ENCODE data around the gene E2F3. TPM values are rescaled to one million over a fixed set of nuclear protein-coding genes. Genes with fewer than 3 reads are reported as not detected.

E2F3 gene
- total RNA-seq, 4 donors from 2014 or later, result 3.5 to 5.1 (median 4.0) TPM

GRCh38 chr6:20370393-20370792 lies 31.3 kb upstream of the E2F3 start:
- Histone ChIP-seq H3K27ac (no peak overlapping the region), H3K27me3 (no peaks in the 10 kb centered on the region), H3K4me1 (no peaks in the 10 kb centered on the region), H3K36me3 (no peaks in the 10 kb centered on the region), H3K9me3 (no peaks in the 10 kb centered on the region), H3K4me3 (no peak overlapping the region)
- DNase-seq (ENCODE audit: low spot score in 2 of 2), result no peak
- TF ChIP-seq EP300 (IDR thresholded peaks at IDR 0.05), result no peak
- TF ChIP-seq CTCF (IDR thresholded peaks at IDR 0.05), result no peak
- TF ChIP-seq POLR2A (IDR thresholded peaks at IDR 0.05), result no peak
- WGBS, 2 donors, result 90 to 93% methylated on average over 2 of the region's 2 CpGs

DNA sequence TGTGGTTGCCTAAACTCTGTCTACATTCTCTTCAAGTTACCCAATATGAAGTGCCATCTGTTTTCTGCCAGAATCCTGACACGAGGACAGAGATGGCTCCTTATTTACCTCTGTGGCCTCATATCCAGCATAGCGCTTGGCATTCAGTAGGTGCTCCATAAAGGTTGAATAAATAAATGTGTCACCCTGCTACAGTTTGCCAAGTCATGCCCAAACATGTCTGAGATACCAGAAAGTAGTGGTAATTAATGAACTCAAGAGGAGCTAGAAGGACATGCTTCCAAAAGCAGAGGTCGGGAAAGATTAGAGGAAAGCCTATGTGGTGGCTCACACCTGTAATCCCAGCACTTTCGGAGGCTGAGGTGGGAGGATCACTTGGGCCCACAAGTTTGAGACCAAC lies 30.9 kb upstream of the E2F3 start:
- TF ChIP-seq POLR2A (IDR thresholded peaks at IDR 0.05) (no peak), CTCF (IDR thresholded peaks at IDR 0.05) (no peak), EP300 (IDR thresholded peaks at IDR 0.05) (no peak)
- no peak for DNase-seq (ENCODE audit: low spot score in 2 of 2)
- WGBS, 2 donors, result 94 to 95% methylated on average over 4 of the region's 4 CpGs
- Histone ChIP-seq H3K36me3 (no peaks in the 10 kb centered on the region), H3K27me3 (no peaks in the 10 kb centered on the region), H3K4me3 (no peak overlapping the region), H3K27ac (no peak overlapping the region), H3K4me1 (no peaks in the 10 kb centered on the region), H3K9me3 (no peaks in the 10 kb centered on the region)

- Histone ChIP-seq H3K36me3 (no peaks in the 10 kb centered on the region), H3K4me1 (peaks cover 0 to 8% (median 0%) of the 10 kb centered on the region in 4 donors), H3K4me3 (no peak overlapping the region), H3K9me3 (no peaks in the 10 kb centered on the region), H3K27me3 (no peaks in the 10 kb centered on the region), H3K27ac (no peak overlapping the region)
- DNase-seq (ENCODE audit: low spot score in 2 of 2), result no peak
- WGBS, 2 donors, result 81 to 82% methylated on average over 3 of the region's 3 CpGs
- TF ChIP-seq CTCF (IDR thresholded peaks at IDR 0.05), result no peak
- TF ChIP-seq POLR2A (IDR thresholded peaks at IDR 0.05), result no peak
- no peak for TF ChIP-seq EP300 (IDR thresholded peaks at IDR 0.05)
These were observed 26.2 kb upstream of the E2F3 start for GRCh38 chr6:20375436-20375835.

DNA sequence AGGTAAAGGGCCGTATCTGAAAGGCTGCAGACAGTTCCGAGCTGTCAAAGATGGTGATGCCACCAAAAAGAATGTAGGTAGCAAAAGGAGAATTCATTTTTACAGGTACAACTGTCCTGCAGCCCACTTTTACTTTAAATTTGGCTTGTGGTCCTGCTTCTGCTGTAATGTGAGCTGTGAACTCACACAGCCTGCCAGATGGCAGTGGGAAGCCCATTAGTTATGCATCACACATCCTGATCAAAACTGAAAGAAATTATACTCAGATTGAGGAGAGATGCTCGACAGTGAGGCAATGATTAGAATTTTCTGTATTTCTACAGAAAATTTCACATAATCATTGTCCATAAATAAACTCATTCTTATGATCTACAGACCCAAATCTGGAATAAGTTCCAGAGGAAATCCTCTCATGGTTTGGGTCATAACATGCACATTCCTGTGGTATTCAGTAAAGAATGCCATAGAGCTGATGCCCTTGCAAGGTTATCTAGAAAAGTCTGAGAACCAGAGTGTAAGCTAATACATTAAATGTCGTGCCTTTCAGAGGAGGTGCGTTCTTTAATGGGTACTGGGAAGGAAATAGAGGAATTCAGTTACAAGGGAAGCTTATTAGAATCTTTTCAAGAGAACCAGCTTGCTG lies 23.9 kb upstream of the E2F3 start:
- WGBS, 2 donors, result 38 to 39% methylated on average over 5 of the region's 5 CpGs
- DNase-seq (ENCODE audit: low spot score in 2 of 2), result no peak
- TF ChIP-seq CTCF (IDR thresholded peaks at IDR 0.05), result no peak
- TF ChIP-seq POLR2A (IDR thresholded peaks at IDR 0.05), result no peak
- no peak for TF ChIP-seq EP300 (IDR thresholded peaks at IDR 0.05)
- no peak overlapping the region for H3K4me3 ChIP-seq
- no peaks in the 10 kb centered on the region for H3K36me3 ChIP-seq
- H3K9me3 ChIP-seq, result no peaks in the 10 kb centered on the region
- H3K27me3 ChIP-seq, result no peaks in the 10 kb centered on the region
- peaks cover 0 to 8% (median 0%) of the 10 kb centered on the region in 4 donors for H3K4me1 ChIP-seq
- H3K27ac ChIP-seq, result no peak overlapping the region

DNA sequence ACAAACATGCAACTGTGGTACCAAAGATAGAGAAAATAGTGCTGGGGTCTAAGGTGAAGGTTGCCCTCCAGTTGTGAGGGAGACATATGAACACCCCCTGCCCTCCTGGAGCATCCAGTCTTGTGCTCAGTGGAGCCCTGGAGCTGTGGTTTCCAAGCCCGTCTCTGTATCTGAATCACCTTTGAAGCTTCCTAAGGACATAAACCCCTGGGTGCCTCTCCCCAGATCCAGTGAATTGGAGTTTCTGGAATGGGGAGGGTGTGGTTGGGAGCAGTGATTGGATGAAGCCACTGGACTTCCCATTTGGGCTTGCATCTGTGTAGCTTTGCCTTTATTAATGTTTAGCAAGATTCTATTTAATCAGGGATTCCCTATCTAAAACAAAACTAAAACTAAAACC lies 22.4 kb upstream of the E2F3 start:
- Histone ChIP-seq H3K9me3 (no peaks in the 10 kb centered on the region), H3K27me3 (no peaks in the 10 kb centered on the region), H3K4me3 (no peak overlapping the region), H3K4me1 (peaks cover 0 to 8% (median 0%) of the 10 kb centered on the region in 4 donors), H3K27ac (no peak overlapping the region), H3K36me3 (no peaks in the 10 kb centered on the region)
- DNase-seq (ENCODE audit: low spot score in 2 of 2), result no peak
- 69 to 89% methylated on average over 1 of the region's 1 CpG for WGBS, 2 donors
- TF ChIP-seq CTCF (IDR thresholded peaks at IDR 0.05) (no peak), EP300 (IDR thresholded peaks at IDR 0.05) (no peak), POLR2A (IDR thresholded peaks at IDR 0.05) (no peak)
